A673 (cell line): ENCODE data around the gene C2orf68. TPM values are rescaled to one million over a fixed set of nuclear protein-coding genes. Genes with fewer than 3 reads are reported as not detected.
"Not testable (repeated sequence)": the region's sequence is repeated elsewhere in the genome, so short reads cannot be mapped to it uniquely, and the experiment has no call there.

Source experiments
- Bru-seq: library from RNA; stranded (reverse); fragments of 400-500 nt; gene quantifications from one replicate; lab custom pipeline; 2021; lab: Mats Ljungman, UMichigan
- BruChase-seq, 2 experiments: library from RNA; stranded (reverse); fragments of 400-500 nt; gene quantifications; one replicate each; lab custom pipeline; 2021; lab: Mats Ljungman, UMichigan
- BruUV-seq: library from RNA; stranded (reverse); fragments of 400-500 nt; replicated peaks from 2 replicates; lab custom pipeline; 2021; lab: Mats Ljungman, UMichigan
- CTCF ChIA-PET: fragments of 300-600 bp; sonication (Branson Sonifier 250); formaldehyde crosslinking; loops from one replicate; lab custom pipeline; 2022; ENCODE audit warnings: antibody characterized with exemption; lab: Charles Lee
- POLR2A ChIA-PET: fragments of 300-600 bp; sonication (Branson Sonifier 250); formaldehyde crosslinking; loops from one replicate; lab custom pipeline; 2022; ENCODE audit warnings: antibody characterized with exemption; ENCODE audit not compliant: low non-redundant PET; lab: Charles Lee
- DNase-seq: peaks from one replicate; pipeline ENCODE4 v3.0.0-alpha.2; 2015; ENCODE audit warnings: low spot score
- H3K27ac ChIP-seq: fragments of 200-600 bp; sonication (generic); 2 replicates; pipeline ENCODE4 v1.5.1; 2016; ENCODE audit warnings: mixed run types, low read depth, mild to moderate bottlenecking, mixed read lengths, antibody characterized with exemption, low read length; ENCODE audit not compliant: poor library complexity, severe bottlenecking
- H3K27me3 ChIP-seq: fragments of 200-600 bp; sonication (generic); replicated peaks from 2 replicates; pipeline ENCODE4 v1.6.1; 2017; ENCODE audit warnings: mixed run types, low read depth, mild to moderate bottlenecking, mixed read lengths, antibody characterized with exemption, low read length; ENCODE audit not compliant: insufficient read depth, poor library complexity
- H3K36me3 ChIP-seq: fragments of 200-600 bp; sonication (generic); 2 replicates; pipeline ENCODE4 v1.6.1; 2016; ENCODE audit warnings: mixed run types, mild to moderate bottlenecking, mixed read lengths, antibody characterized with exemption, low read length; ENCODE audit not compliant: insufficient read depth, poor library complexity, severe bottlenecking
- H3K4me1 ChIP-seq: fragments of 200-600 bp; sonication (generic); 2 replicates; pipeline ENCODE4 v1.6.1; 2017; ENCODE audit warnings: mixed run types, mild to moderate bottlenecking, mixed read lengths, antibody characterized with exemption, low read length; ENCODE audit not compliant: insufficient read depth, poor library complexity, severe bottlenecking
- H3K4me3 ChIP-seq: fragments of 200-600 bp; sonication (generic); 2 replicates; pipeline ENCODE4 v1.5.1; 2016; ENCODE audit warnings: low read depth, mixed run types, mild to moderate bottlenecking, mixed read lengths, low read length; ENCODE audit not compliant: poor library complexity, severe bottlenecking
- H3K9me3 ChIP-seq: fragments of 200-600 bp; sonication (generic); 2 replicates; pipeline ENCODE4 v1.6.1; 2016; ENCODE audit warnings: mixed run types, low read depth, mild to moderate bottlenecking, mixed read lengths, antibody characterized with exemption, low read length; ENCODE audit not compliant: poor library complexity, severe bottlenecking
- EZH2 ChIP-seq: fragments of 200-600 bp; sonication (generic); IDR thresholded peaks from 2 replicates; pipeline ENCODE4 v1.6.1; 2017; ENCODE audit warnings: borderline replicate concordance, low read depth, mild to moderate bottlenecking, mixed read lengths, antibody characterized with exemption, low read length; ENCODE audit not compliant: poor library complexity, severe bottlenecking
- intact Hi-C: fragments of 100-400 bp; cut with micrococcal nuclease; formaldehyde crosslinking; loops from one replicate; pipeline ENCODE4 v1.10.0; 2022; ENCODE audit not compliant: unreplicated experiment
- long read RNA-seq: library from polyadenylated mRNA; stranded (forward); transcript quantifications from one replicate; pipeline ENCODE4 v2.0.0, GENCODE V29; 2022
- total RNA-seq: library from RNA; stranded (reverse); gene quantifications from 2 replicates; pipeline ENCODE4 v1.2.3, GENCODE V29; 2021
- TF ChIP-seq, protein P1 (sequence below): fragments of 300-800, 200-600 bp; sonication (generic); conservative IDR thresholded peaks from 2 replicates; pipeline ENCODE4 v1.5.1; 2017; ENCODE audit warnings: low read depth, mild to moderate bottlenecking, antibody characterized with exemption, low read length, moderate library complexity, mixed read lengths

Gene C2orf68, protein sequence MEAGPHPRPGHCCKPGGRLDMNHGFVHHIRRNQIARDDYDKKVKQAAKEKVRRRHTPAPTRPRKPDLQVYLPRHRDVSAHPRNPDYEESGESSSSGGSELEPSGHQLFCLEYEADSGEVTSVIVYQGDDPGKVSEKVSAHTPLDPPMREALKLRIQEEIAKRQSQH
- 46.4 and 48.6 TPM in 2 replicates for total RNA-seq
- percentile 84 among the genes with signal in this experiment for Bru-seq, nascent RNA
- percentile 91 among the genes with signal in this experiment for BruChase-seq, experiment 1, labeled RNA remaining after a 2-hour chase
- percentile 92 among the genes with signal in this experiment for BruChase-seq, experiment 2, labeled RNA remaining after a 6-hour chase
- long read RNA-seq, transcript C2orf68-201 (4 exons, 2,837 nt), result major isoform, 6 of 24 reads
- long read RNA-seq, partial matches to known transcripts, result 0 of 24 reads
- long read RNA-seq, other reads (novel, unspliced or antisense), result 15 of 24 reads

DNA sequence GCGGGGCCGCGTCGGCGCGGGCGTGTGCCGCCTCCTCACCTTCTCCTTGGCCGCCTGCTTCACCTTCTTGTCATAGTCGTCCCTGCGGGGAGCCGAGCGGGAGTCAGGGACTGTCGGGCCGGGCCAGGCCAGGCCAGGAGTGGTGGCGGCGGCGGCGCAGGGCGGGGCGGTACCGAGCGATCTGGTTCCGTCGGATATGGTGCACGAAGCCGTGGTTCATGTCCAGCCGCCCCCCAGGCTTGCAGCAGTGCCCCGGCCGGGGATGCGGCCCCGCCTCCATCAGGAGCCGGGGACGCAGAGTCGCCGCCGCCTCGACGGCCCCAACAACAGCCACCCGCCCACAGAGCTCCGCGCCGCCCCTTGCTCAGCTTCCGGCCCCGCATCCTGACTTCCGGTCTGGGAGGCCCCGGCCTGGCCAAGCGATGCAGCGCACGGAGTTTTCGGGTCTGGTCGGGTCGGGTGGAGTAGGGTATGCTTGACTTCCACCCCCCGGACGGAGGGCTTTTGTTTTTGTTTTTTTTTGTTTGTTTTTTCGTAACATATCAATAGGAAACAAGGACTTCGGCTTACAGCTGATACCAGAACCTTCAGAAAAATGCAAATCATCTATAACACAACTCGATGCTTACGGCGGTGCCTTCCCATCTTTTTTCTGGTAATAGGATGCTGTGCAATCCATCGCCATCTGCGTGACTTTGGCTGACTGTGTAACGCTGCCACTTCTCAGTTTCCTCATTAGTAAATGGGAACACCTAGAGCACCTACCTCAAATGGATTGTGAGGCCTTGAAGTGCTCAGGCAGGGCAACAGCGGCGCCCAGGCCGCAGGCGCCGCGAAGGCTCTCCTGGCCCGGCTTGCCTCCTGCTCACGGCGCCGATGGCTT is at the start of gene C2orf68:
Gene C2orf68 (minus strand): TSS at position 362 of the 883 bp plus-strand sequence. CDS start 82 bp downstream, at position 280.
- Histone ChIP-seq H3K36me3 (peaks cover 23% of the 10 kb centered on the region), H3K4me1 (peaks cover 4% of the 10 kb centered on the region), H3K27ac (peak within 1 kb of the TSS; percentile 67), H3K4me3 (peak within 1 kb of the TSS; percentile 65), H3K27me3 (no peaks in the 10 kb centered on the region), H3K9me3 (no peaks in the 10 kb centered on the region)
- TF ChIP-seq, protein P1, sequence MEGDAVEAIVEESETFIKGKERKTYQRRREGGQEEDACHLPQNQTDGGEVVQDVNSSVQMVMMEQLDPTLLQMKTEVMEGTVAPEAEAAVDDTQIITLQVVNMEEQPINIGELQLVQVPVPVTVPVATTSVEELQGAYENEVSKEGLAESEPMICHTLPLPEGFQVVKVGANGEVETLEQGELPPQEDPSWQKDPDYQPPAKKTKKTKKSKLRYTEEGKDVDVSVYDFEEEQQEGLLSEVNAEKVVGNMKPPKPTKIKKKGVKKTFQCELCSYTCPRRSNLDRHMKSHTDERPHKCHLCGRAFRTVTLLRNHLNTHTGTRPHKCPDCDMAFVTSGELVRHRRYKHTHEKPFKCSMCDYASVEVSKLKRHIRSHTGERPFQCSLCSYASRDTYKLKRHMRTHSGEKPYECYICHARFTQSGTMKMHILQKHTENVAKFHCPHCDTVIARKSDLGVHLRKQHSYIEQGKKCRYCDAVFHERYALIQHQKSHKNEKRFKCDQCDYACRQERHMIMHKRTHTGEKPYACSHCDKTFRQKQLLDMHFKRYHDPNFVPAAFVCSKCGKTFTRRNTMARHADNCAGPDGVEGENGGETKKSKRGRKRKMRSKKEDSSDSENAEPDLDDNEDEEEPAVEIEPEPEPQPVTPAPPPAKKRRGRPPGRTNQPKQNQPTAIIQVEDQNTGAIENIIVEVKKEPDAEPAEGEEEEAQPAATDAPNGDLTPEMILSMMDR, result no peak
- no peak for TF ChIP-seq EZH2
- ChIA-PET POLR2A (no interaction called here), CTCF (no interaction called here)
- DNase-seq, result peak; percentile 91
- intact Hi-C loops, result no loop called here
- BruUV-seq, result TSS peak; percentile 70

DNA sequence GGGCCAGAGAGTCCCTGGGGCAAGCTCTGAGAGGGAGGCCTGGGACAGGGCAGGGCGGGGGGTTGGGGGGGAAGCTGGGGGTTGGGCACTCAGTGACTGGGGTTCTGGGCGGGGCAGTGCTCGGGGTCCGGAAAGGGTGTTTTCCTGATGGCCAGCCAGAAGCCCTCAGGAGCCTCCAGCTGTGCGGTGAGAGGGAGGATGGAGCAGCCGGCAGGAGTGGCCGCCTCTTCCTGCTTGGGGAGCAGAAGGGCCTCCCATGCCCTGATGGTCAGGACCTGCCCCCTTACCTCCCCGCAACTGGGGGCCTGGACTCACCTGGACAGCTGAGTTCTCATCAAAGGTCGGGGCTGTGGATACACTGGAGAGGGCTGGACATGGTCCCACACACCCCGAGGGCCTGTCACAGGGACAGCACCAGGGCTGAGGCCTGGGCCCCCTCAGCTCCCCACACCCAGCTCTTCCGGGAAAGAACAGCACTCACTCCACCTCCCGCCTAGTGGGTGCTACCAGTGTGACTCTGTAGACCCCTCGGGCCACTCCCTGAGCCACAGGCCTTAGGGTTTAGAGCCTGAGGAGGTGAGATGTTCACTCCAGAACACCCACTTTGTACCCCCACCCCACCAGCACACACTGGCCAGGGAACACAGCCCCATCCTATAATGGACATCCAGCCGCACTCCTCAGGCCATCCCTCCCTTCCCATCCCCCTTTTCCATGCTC is 49.4 kb upstream of the C2orf68 start:
- intact Hi-C loops, result no loop called here
- no peak overlapping the region for H3K4me3 ChIP-seq
- H3K4me1 ChIP-seq, result no peaks in the 10 kb centered on the region
- no peaks in the 10 kb centered on the region for H3K9me3 ChIP-seq
- TF ChIP-seq, protein P1, result no peak
- no peak for TF ChIP-seq EZH2
- H3K27ac ChIP-seq, result no peak overlapping the region
- DNase-seq, result no peak
- no peaks in the 10 kb centered on the region for H3K27me3 ChIP-seq
- no peaks in the 10 kb centered on the region for H3K36me3 ChIP-seq
- ChIA-PET POLR2A (interaction anchor here (0.7 kb wide), 1 partner anchor 82 kb away, joined by 4 read pairs; no protein-coding TSS in a partner anchor), CTCF (no interaction called here)
- BruUV-seq, result no TSS peak

DNA sequence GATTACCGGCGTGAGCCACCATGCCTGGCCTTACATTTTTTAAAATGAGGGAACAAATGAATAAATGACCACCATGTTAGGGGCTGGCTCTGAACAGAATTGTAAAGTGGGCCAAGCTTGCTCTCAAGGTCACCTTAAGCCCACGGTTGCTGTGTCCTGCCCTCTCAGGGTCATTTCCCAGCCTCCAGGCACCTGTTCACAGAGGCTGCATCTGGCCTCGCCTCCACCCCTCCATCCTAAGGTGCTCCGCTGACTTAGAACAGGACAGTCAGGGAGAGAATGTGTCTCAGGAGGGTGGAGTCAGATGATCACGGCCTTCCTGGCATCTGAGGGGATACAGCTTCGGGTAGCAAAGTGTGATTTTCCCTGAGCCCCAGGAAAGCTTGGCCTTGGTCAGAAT is 48.9 kb upstream of the C2orf68 start:
- Histone ChIP-seq H3K4me1 (no peaks in the 10 kb centered on the region), H3K27me3 (no peaks in the 10 kb centered on the region), H3K9me3 (no peaks in the 10 kb centered on the region), H3K27ac (no peak overlapping the region), H3K36me3 (no peaks in the 10 kb centered on the region), H3K4me3 (no peak overlapping the region)
- intact Hi-C loops, result no loop called here
- BruUV-seq, result no TSS peak
- ChIA-PET POLR2A (no interaction called here), CTCF (no interaction called here)
- TF ChIP-seq, protein P1, result no peak
- no peak for TF ChIP-seq EZH2
- DNase-seq, result no peak

DNA sequence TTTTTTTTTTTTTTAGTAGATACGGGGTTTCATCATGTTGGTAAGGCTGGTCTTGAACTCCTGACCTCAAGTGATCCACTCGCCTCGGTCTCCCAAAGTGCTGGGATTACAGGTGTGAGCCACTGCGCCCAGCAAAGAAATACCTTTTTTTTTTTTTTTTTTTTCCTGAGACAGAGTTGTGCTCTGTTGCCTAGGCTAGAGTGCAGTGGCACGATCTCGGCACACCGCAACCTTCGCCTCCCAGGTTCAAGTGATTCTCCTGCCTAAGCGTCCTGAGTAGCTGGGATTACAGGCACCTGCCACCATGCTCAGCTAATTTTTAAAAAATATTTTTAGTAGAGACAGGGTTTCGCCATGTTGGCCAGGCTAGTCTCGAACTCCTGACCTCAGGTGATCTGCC is 48.4 kb upstream of the C2orf68 start:
- H3K4me3 ChIP-seq, H3K36me3 ChIP-seq, CTCF ChIA-PET, H3K27ac ChIP-seq, H3K27me3 ChIP-seq, POLR2A ChIA-PET, DNase-seq, H3K4me1 ChIP-seq, BruUV-seq, H3K9me3 ChIP-seq, intact Hi-C loops: not testable (repeated sequence)
